Fibroblast of peridontal ligament (primary cell): ENCODE results near the gene FPR2.
"Not testable (repeated sequence)": the region's sequence is repeated elsewhere in the genome, so short reads cannot be mapped to it uniquely, and the experiment has no call there.

Experiments used
- DNase-seq: peaks from one replicate; pipeline ENCODE4 v3.0.0-alpha.2; 2010; ENCODE audit errors: extremely low read depth

Gene FPR2

GRCh38 chr19:51783372-51783771 is 22.4 kb downstream of the FPR2 start:
- DNase-seq, result peak; percentile 7

GRCh38 chr19:51784109-51784785 is 23.3 kb downstream of the FPR2 start:
- DNase-seq, result no peak

- peak; percentile 44 for DNase-seq
Observed at GRCh38 chr19:51784922-51785690, 24.1 kb downstream of the FPR2 start.

- DNase-seq, result no peak
Observed at GRCh38 chr19:51786646-51787494, 25.9 kb downstream of the FPR2 start.

- DNase-seq, result no peak
Observed at GRCh38 chr19:51788029-51788428, 27.0 kb downstream of the FPR2 start.

- DNase-seq, result no peak
Observed at GRCh38 chr19:51789061-51789795, 28.2 kb downstream of the FPR2 start.

- no peak for DNase-seq
Observed at GRCh38 chr19:51792932-51793331, 32.0 kb downstream of the FPR2 start.

GRCh38 chr19:51793994-51794393 is 33.0 kb downstream of the FPR2 start:
- DNase-seq, result no peak

GRCh38 chr19:51794885-51795490 is 34.0 kb downstream of the FPR2 start, which contains the start of gene FPR3:
Gene FPR3 (plus strand): TSS chr19:51795157. CDS start chr19:51823749, 28,592 bp downstream.
- DNase-seq, result no peak

GRCh38 chr19:51796195-51796679 is 35.3 kb downstream of the FPR2 start:
- DNase-seq, result no peak

- no peak for DNase-seq
Observed at GRCh38 chr19:51797480-51797879, 36.5 kb downstream of the FPR2 start.

GRCh38 chr19:51798062-51798461 is 37.1 kb downstream of the FPR2 start:
- DNase-seq, result no peak

GRCh38 chr19:51799034-51799773 is 38.2 kb downstream of the FPR2 start:
- peak; percentile 89 for DNase-seq

GRCh38 chr19:51799774-51800472 is 38.9 kb downstream of the FPR2 start:
- no peak for DNase-seq

GRCh38 chr19:51800473-51801244 is 39.7 kb downstream of the FPR2 start:
- no peak for DNase-seq

- DNase-seq, result no peak
Observed at GRCh38 chr19:51802775-51803174, 41.8 kb downstream of the FPR2 start.

GRCh38 chr19:51803519-51803918 is 42.5 kb downstream of the FPR2 start:
- no peak for DNase-seq

GRCh38 chr19:51803967-51804366 is 43.0 kb downstream of the FPR2 start:
- DNase-seq, result no peak

- DNase-seq, result not testable (repeated sequence)
Observed at GRCh38 chr19:51804789-51805188, 43.8 kb downstream of the FPR2 start.
